ENCODE measurements around the gene PLCB1.

PLCB1 gene

DNA sequence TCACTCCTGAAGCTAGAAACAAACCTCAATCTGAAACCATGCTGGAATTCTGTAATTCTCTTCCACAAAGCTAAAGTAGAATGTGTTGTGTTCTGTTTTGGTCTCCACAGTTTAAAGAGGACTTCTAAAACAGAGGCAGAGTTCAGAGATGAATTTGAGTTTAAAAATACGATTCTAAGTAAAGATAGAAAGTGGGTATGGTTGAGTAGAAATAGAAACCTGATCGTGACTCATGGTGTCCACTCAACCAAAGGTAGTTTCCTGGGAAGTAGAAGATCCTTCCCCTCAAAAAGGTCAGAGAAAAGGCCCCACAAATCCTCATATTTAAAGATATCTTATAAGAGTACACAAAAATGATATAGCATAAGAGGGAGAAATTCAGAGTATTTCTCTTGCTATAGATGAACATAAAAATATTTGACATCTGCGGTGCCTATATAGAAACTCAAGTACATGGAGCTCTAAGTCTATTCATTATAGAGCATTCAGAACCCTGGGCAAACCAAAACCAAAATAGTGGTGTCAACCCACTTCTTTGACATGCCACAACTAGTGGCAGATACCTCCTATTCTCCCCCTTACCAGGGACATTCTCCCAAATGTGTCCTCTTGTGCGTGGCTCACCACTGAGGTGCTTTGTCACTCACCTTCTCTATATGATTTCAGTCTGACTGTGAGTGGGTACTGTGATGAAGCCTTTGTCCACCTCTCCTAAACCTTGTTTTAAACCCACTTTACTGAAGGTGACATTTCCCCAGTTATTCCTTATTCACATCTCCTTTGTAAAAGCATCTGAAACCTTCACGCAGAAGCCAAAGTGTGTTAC, 84.5 kb downstream of the PLCB1 start:
- no peak for TF ChIP-seq POLR2AphosphoS5 (IDR thresholded peaks at IDR 0.05; ENCODE audit: low read depth, low read length)
- TF ChIP-seq SIN3A (IDR thresholded peaks at IDR 0.05; ENCODE audit: borderline replicate concordance, insufficient read depth, low read length) = no peak
- TF ChIP-seq, protein P1, sequence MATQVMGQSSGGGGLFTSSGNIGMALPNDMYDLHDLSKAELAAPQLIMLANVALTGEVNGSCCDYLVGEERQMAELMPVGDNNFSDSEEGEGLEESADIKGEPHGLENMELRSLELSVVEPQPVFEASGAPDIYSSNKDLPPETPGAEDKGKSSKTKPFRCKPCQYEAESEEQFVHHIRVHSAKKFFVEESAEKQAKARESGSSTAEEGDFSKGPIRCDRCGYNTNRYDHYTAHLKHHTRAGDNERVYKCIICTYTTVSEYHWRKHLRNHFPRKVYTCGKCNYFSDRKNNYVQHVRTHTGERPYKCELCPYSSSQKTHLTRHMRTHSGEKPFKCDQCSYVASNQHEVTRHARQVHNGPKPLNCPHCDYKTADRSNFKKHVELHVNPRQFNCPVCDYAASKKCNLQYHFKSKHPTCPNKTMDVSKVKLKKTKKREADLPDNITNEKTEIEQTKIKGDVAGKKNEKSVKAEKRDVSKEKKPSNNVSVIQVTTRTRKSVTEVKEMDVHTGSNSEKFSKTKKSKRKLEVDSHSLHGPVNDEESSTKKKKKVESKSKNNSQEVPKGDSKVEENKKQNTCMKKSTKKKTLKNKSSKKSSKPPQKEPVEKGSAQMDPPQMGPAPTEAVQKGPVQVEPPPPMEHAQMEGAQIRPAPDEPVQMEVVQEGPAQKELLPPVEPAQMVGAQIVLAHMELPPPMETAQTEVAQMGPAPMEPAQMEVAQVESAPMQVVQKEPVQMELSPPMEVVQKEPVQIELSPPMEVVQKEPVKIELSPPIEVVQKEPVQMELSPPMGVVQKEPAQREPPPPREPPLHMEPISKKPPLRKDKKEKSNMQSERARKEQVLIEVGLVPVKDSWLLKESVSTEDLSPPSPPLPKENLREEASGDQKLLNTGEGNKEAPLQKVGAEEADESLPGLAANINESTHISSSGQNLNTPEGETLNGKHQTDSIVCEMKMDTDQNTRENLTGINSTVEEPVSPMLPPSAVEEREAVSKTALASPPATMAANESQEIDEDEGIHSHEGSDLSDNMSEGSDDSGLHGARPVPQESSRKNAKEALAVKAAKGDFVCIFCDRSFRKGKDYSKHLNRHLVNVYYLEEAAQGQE (IDR thresholded peaks at IDR 0.05; ENCODE audit: insufficient read depth in 1 of 2, low read depth in 2 of 2, low read length in 2 of 2) = no peak
- no peak for TF ChIP-seq TAF1 (IDR thresholded peaks at IDR 0.05; ENCODE audit: borderline replicate concordance, insufficient read depth, low read length)
- TF ChIP-seq FOXP2 (optimal IDR thresholded peaks at IDR 0.05; ENCODE audit: borderline replicate concordance, extremely low read depth, extremely low read length, insufficient read depth) = no peak

DNA sequence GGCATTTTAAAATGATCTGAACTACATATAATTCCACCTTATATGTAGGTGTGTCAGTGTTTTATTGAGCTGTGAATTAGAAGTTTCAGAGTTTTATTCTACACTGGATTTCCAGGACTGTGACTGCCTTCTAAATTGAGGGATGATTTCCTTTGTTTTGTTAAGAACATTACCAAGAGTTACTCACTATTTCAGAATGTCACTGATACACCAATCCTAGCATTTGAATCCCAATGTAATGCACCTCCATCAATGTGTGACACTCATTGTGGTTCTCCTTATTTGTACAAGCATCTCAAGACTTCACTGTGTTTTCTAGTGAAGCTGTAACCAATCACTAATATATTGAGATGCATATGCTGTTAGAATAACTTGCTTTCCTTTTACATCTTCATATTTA, 86.8 kb downstream of the PLCB1 start:
- TF ChIP-seq POLR2AphosphoS5 (IDR thresholded peaks at IDR 0.05; ENCODE audit: low read depth, low read length) = no peak
- no peak for TF ChIP-seq TAF1 (IDR thresholded peaks at IDR 0.05; ENCODE audit: borderline replicate concordance, insufficient read depth, low read length)
- TF ChIP-seq FOXP2 (optimal IDR thresholded peaks at IDR 0.05; ENCODE audit: borderline replicate concordance, extremely low read depth, extremely low read length, insufficient read depth) = no peak

DNA sequence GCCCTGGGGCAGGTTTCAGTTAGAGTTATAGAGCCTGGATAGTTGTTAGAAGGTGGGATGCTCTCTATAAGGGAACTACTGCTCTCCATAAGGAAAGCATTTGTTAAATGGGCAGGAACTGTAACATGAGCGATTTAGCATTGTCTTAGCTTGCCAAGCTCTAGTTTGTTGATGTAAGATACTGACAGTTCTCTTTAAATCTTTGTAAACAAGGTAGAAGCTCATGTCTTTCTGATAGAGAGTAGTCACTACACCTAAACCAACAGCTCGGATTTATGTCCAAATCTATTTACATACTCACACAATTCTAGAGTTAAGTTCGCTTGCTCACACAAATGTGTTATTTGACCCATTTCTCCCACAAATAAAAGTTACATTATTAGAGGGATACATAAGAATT, 87.3 kb downstream of the PLCB1 start:
- TF ChIP-seq, protein P1 (IDR thresholded peaks at IDR 0.05; ENCODE audit: insufficient read depth in 1 of 2, low read depth in 2 of 2, low read length in 2 of 2) = no peak
- TF ChIP-seq SIN3A (IDR thresholded peaks at IDR 0.05; ENCODE audit: borderline replicate concordance, insufficient read depth, low read length) = no peak
- no peak for TF ChIP-seq TAF1 (IDR thresholded peaks at IDR 0.05; ENCODE audit: borderline replicate concordance, insufficient read depth, low read length)
- TF ChIP-seq FOXP2 (optimal IDR thresholded peaks at IDR 0.05; ENCODE audit: borderline replicate concordance, extremely low read depth, extremely low read length, insufficient read depth) = no peak
- no peak for TF ChIP-seq POLR2AphosphoS5 (IDR thresholded peaks at IDR 0.05; ENCODE audit: low read depth, low read length)

DNA sequence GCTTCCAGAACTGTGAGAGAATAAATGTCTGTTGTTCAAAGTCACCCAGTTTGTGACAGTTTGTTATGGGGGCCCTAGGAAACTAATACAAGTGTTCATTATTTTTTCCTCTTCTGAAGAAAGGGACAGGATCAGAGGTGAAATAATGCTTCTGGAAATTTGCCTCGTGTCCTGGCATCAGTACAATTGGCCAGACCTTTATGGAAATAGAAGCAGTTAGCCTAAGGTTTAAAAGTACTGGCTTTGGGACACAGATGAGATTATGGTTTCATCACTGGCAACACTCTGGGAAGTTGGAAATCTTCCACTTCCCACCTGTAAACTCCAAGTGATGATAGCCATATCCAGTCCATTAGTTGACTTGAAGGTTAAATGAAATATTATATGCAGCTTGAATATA, 88.7 kb downstream of the PLCB1 start:
- TF ChIP-seq FOXP2 (optimal IDR thresholded peaks at IDR 0.05; ENCODE audit: borderline replicate concordance, extremely low read depth, extremely low read length, insufficient read depth) (no peak), TAF1 (IDR thresholded peaks at IDR 0.05; ENCODE audit: borderline replicate concordance, insufficient read depth, low read length) (no peak), SIN3A (IDR thresholded peaks at IDR 0.05; ENCODE audit: borderline replicate concordance, insufficient read depth, low read length) (no peak), POLR2AphosphoS5 (IDR thresholded peaks at IDR 0.05; ENCODE audit: low read depth, low read length) (no peak)
- TF ChIP-seq, protein P1 (IDR thresholded peaks at IDR 0.05; ENCODE audit: insufficient read depth in 1 of 2, low read depth in 2 of 2, low read length in 2 of 2) = no peak

DNA sequence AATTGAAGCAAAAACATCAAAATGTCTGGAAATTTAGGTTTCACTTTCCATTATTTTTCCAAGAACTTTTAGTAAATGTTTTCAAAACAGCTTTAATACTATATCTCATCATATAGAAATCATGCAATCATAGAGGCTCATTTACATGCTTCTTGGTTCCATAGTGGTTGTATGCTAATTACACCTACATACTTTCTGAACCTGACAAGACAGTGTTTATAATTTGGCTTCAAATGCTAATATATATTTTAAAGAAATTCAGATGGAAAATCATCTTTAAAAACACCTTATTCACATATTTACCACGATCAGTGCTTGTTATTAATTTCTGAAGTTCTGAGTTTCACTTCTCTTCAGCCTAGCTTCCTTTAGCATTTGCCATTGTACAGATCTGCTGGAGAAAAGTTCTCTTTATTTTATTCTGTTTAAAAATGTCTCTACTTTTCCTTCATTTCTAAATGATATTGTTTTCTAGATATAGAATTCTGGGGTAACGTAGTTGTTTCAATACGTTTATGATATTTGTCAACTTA, 89.9 kb downstream of the PLCB1 start:
- TF ChIP-seq FOXP2 (optimal IDR thresholded peaks at IDR 0.05; ENCODE audit: borderline replicate concordance, extremely low read depth, extremely low read length, insufficient read depth) (no peak), SIN3A (IDR thresholded peaks at IDR 0.05; ENCODE audit: borderline replicate concordance, insufficient read depth, low read length) (no peak), POLR2AphosphoS5 (IDR thresholded peaks at IDR 0.05; ENCODE audit: low read depth, low read length) (no peak), TAF1 (IDR thresholded peaks at IDR 0.05; ENCODE audit: borderline replicate concordance, insufficient read depth, low read length) (no peak)
- TF ChIP-seq, protein P1 (IDR thresholded peaks at IDR 0.05; ENCODE audit: insufficient read depth in 1 of 2, low read depth in 2 of 2, low read length in 2 of 2) = no peak
